H1 (cell line): ENCODE data around the gene NCCRP1. TPM values are rescaled to one million over a fixed set of nuclear protein-coding genes. Genes with fewer than 3 reads are reported as not detected.

Experiments used
- CTCF ChIA-PET: fragments of 300-600 bp; sonication (Branson Sonifier 250); formaldehyde crosslinking; loops from one replicate; lab custom pipeline; 2021; ENCODE audit not compliant: partially characterized antibody; lab: Charles Lee
- POLR2A ChIA-PET: fragments of 300-600 bp; sonication (Branson Sonifier 250); formaldehyde crosslinking; loops from one replicate; lab custom pipeline; 2021; ENCODE audit warnings: inconsistent platforms; ENCODE audit not compliant: partially characterized antibody; lab: Charles Lee
- DNase-seq, 2 experiments: peaks; one replicate each; pipeline versions ENCODE4 v3.0.0 to v3.0.0-alpha.2; 2010 to 2022; ENCODE audit warnings: low spot score in 2 of 2, low read depth in 1 of 2, mixed read lengths in 1 of 2
- FAIRE-seq: peaks from 2 replicates; lab custom pipeline; 2011; peaks lifted over from hg19 to GRCh38; lab: Jason Lieb, UNC
- H2AFZ ChIP-seq: 2 replicates; pipeline ENCODE4 v1.8.1; 2012; ENCODE audit warnings: low read length, inconsistent platforms
- H2AK5ac ChIP-seq: 2 replicates; pipeline ENCODE4 v1.6.1; 2013; ENCODE audit warnings: low read depth, low read length
- H2BK120ac ChIP-seq: replicated peaks from 2 replicates; pipeline ENCODE3; 2013; ENCODE audit warnings: low read depth, low read length, inconsistent platforms
- H2BK12ac ChIP-seq: 2 replicates; pipeline ENCODE4 v1.6.1; 2013; ENCODE audit warnings: low read depth, low read length
- H2BK15ac ChIP-seq: 2 replicates; pipeline ENCODE4 v1.6.1; 2013; ENCODE audit warnings: low read length
- H2BK20ac ChIP-seq: 2 replicates; pipeline ENCODE4 v1.6.1; 2013; ENCODE audit warnings: low read length
- H2BK5ac ChIP-seq: 2 replicates; pipeline ENCODE4 v1.6.1; 2013; ENCODE audit warnings: low read depth, low read length
- H3K14ac ChIP-seq: 2 replicates; pipeline ENCODE4 v1.6.1; 2013; ENCODE audit warnings: inconsistent platforms; ENCODE audit not compliant: insufficient read length
- H3K18ac ChIP-seq: 2 replicates; pipeline ENCODE4 v1.6.1; 2013; ENCODE audit warnings: low read length; ENCODE audit errors: extremely low read depth
- H3K23ac ChIP-seq: 2 replicates; pipeline ENCODE4 v1.6.1; 2013; ENCODE audit warnings: inconsistent platforms; ENCODE audit not compliant: insufficient read length
- H3K23me2 ChIP-seq: 2 replicates; pipeline ENCODE4 v1.6.1; 2013; ENCODE audit warnings: low read depth, low read length
- H3K27ac ChIP-seq: 2 replicates; pipeline ENCODE4 v1.6.1; 2011; ENCODE audit warnings: low read depth, low read length, inconsistent platforms
- H3K27me3 ChIP-seq, 4 experiments: replicated peaks in 1 of 4; 1 replicate in 1 of 4; 2 replicates in 3 of 4; pipeline versions ENCODE4 v1.6.1 to v1.8.1; 2011 to 2013; ENCODE audit warnings: low read length in 3 of 4, mild to moderate bottlenecking in 3 of 4, inconsistent platforms in 2 of 4, mixed read lengths in 2 of 4, moderate library complexity in 1 of 4; ENCODE audit not compliant: control insufficient read depth in 3 of 4, insufficient read depth in 3 of 4; ENCODE audit errors: extremely low read depth in 1 of 4
- H3K36me3 ChIP-seq, 4 experiments: 2 replicates each; pipeline versions ENCODE4 v1.6.1 to v1.8.1; 2011 to 2013; ENCODE audit warnings: mild to moderate bottlenecking in 4 of 4, low read length in 3 of 4, moderate library complexity in 2 of 4, control low read depth in 1 of 4, inconsistent platforms in 1 of 4; ENCODE audit not compliant: insufficient read depth in 4 of 4, control insufficient read depth in 2 of 4
- H3K4ac ChIP-seq: replicated peaks from 2 replicates; pipeline ENCODE3; 2013; ENCODE audit warnings: low read length, low read depth, mixed read lengths, inconsistent platforms; ENCODE audit not compliant: insufficient read length
- H3K4me1 ChIP-seq, 4 experiments: replicated peaks in 1 of 4; 1 replicate in 1 of 4; 2 replicates in 3 of 4; pipeline versions ENCODE4 v1.6.1 to v1.8.1; 2011 to 2013; ENCODE audit warnings: low read length in 3 of 4, inconsistent platforms in 2 of 4, mixed read lengths in 1 of 4; ENCODE audit not compliant: insufficient read depth in 4 of 4, control insufficient read depth in 3 of 4
- H3K4me2 ChIP-seq, 2 experiments: 2 replicates each; pipeline versions ENCODE4 v1.6.1 to v1.8.1; 2011 to 2013; ENCODE audit warnings: low read depth in 2 of 2, low read length in 2 of 2, control low read depth in 1 of 2, inconsistent platforms in 1 of 2, mild to moderate bottlenecking in 1 of 2; ENCODE audit not compliant: insufficient read depth in 1 of 2
- H3K4me3 ChIP-seq, 4 experiments: fragments of 200-600, 300-600 bp in 1 of 4; sonication (generic), shearing (Covaris generic), sonication (Bioruptor Twin) in 1 of 4; 2 replicates each; pipeline versions ENCODE4 v1.5.1 to v1.8.1; 2011 to 2016; ENCODE audit warnings: low read length in 4 of 4, low read depth in 3 of 4, control low read depth in 2 of 4, inconsistent platforms in 2 of 4, mild to moderate bottlenecking in 2 of 4, mixed read lengths in 1 of 4, moderate library complexity in 1 of 4; ENCODE audit not compliant: insufficient read depth in 2 of 4; ENCODE audit errors: extremely low read depth in 1 of 4
- H3K56ac ChIP-seq: replicated peaks from 2 replicates; pipeline ENCODE3; 2013; ENCODE audit warnings: low read depth, mild to moderate bottlenecking, mixed read lengths, low read length, inconsistent platforms; ENCODE audit not compliant: insufficient read length
- H3K79me1 ChIP-seq: 2 replicates; pipeline ENCODE4 v1.6.1; 2013; ENCODE audit warnings: low read depth, low read length, control low read depth
- H3K79me2 ChIP-seq, 2 experiments: 2 replicates each; pipeline versions ENCODE4 v1.6.1 to v1.8.1; 2012 to 2013; ENCODE audit warnings: low read length in 2 of 2, mild to moderate bottlenecking in 2 of 2, inconsistent platforms in 1 of 2; ENCODE audit not compliant: insufficient read depth in 2 of 2, control insufficient read depth in 1 of 2
- H3K9ac ChIP-seq, 4 experiments: replicated peaks in 1 of 4; 1 replicate in 1 of 4; 2 replicates in 3 of 4; pipeline versions ENCODE4 v1.6.1 to v1.8.1; 2011 to 2013; ENCODE audit warnings: low read depth in 3 of 4, low read length in 3 of 4, control low read depth in 2 of 4, mild to moderate bottlenecking in 2 of 4, moderate library complexity in 2 of 4, inconsistent platforms in 1 of 4; ENCODE audit errors: extremely low read depth in 1 of 4
- H3K9me3 ChIP-seq, 2 experiments: 2 replicates each; pipeline versions ENCODE4 v1.6.1 to v1.8.1; 2012 to 2013; ENCODE audit warnings: mild to moderate bottlenecking in 2 of 2, moderate library complexity in 2 of 2, control low read depth in 1 of 2, inconsistent platforms in 1 of 2, low read depth in 1 of 2, low read length in 1 of 2, mixed read lengths in 1 of 2; ENCODE audit not compliant: insufficient read depth in 2 of 2
- H4K20me1 ChIP-seq, 2 experiments: replicated peaks in 1 of 2; 2 replicates each; pipeline versions ENCODE3 to v1.8.1; 2011 to 2013; ENCODE audit warnings: inconsistent platforms in 2 of 2, low read length in 2 of 2, mild to moderate bottlenecking in 1 of 2; ENCODE audit not compliant: insufficient read depth in 2 of 2, control insufficient read depth in 1 of 2
- H4K5ac ChIP-seq: 2 replicates; pipeline ENCODE4 v1.6.1; 2013; ENCODE audit warnings: low read length, low read depth, mixed read lengths, inconsistent platforms; ENCODE audit not compliant: insufficient read length
- H4K8ac ChIP-seq: 2 replicates; pipeline ENCODE4 v1.8.0; 2013; ENCODE audit warnings: mild to moderate bottlenecking, moderate library complexity, low read length, inconsistent platforms; ENCODE audit not compliant: insufficient read depth; ENCODE audit errors: extremely low read depth
- H4K91ac ChIP-seq: replicated peaks from 2 replicates; pipeline ENCODE3; 2013; ENCODE audit warnings: low read length, mixed read lengths, inconsistent platforms; ENCODE audit not compliant: insufficient read length
- ASH2L ChIP-seq: fragments of 200-600, 300-600 bp; sonication (generic); IDR thresholded peaks from one replicate; pipeline ENCODE4 v1.7.1; 2017; ENCODE audit warnings: low read length
- ATF2 ChIP-seq: IDR thresholded peaks from 2 replicates; pipeline ENCODE4 v1.6.1; 2012; ENCODE audit warnings: low read length, inconsistent platforms
- CHD1 ChIP-seq: IDR thresholded peaks from 2 replicates; pipeline ENCODE4 v1.6.1; 2012; ENCODE audit warnings: low read depth, low read length, improper control_type of control experiment
- CREB1 ChIP-seq: IDR thresholded peaks from 2 replicates; pipeline ENCODE4 v1.6.1; 2012; ENCODE audit warnings: inconsistent platforms
- RXRA ChIP-seq: IDR thresholded peaks from 2 replicates; pipeline ENCODE4 v1.6.1; 2011; ENCODE audit warnings: low read depth, mild to moderate bottlenecking, low read length, moderate library complexity; ENCODE audit not compliant: insufficient read depth
- SP1 ChIP-seq: IDR thresholded peaks from 2 replicates; pipeline ENCODE4 v1.6.1; 2011; ENCODE audit warnings: low read depth, low read length
- SP2 ChIP-seq: IDR thresholded peaks from 2 replicates; pipeline ENCODE4 v1.6.1; 2012; ENCODE audit warnings: mild to moderate bottlenecking, low read length, inconsistent platforms
- WGBS, 2 experiments: shearing (Covaris generic) in 1 of 2; methylation state at CpG; one replicate each; pipeline versions ENCODE4 v1.1.6 to v1.1.7; 2013 to 2015; ENCODE audit warnings: low lambda C conversion rate in 2 of 2, mixed read lengths in 2 of 2, inconsistent platforms in 1 of 2, low coverage in 1 of 2, missing lambda C conversion rate in 1 of 2; ENCODE audit not compliant: insufficient replicate concordance in 2 of 2, insufficient coverage in 1 of 2, insufficient read length in 1 of 2; ENCODE audit errors: extremely low coverage in 1 of 2, missing lambda C conversion rate in 1 of 2; 5-methylcytosine and 5-hydroxymethylcytosine counted together
- polyA plus RNA-seq, 7 experiments: library from polyadenylated mRNA; depleted of rRNA in 3 of 7; stranded (reverse) in 5 of 7; unstranded in 2 of 7; fragments of >200 nt in 5 of 7; fragments of 200-250 nt in 2 of 7; gene quantifications; 1 replicate in 5 of 7; 2 replicates in 1 of 7; 4 replicates in 1 of 7; pipeline versions ENCODE4 v1.2.1 to v1.2.3, GENCODE V29; 2011 to 2013; ENCODE audit warnings: missing spikeins in 2 of 7, mixed read lengths in 2 of 7
- total RNA-seq: library from RNA; stranded (reverse); fragmentation: NEBNext Ultra II Directional; extraction: Animal tissue kit (Norgen Biotek cat#: 25700); gene quantifications from 2 replicates; pipeline ENCODE4 v1.2.1, GENCODE V29; 2021

The NCCRP1 gene
- total and polyA plus RNA-seq, 2 of the 8 experiments (the other 6 are each of a cell fraction or from before 2014, with no cell fraction given): 2.8 to 7.9 TPM

- CTCF ChIA-PET: interaction anchor here (0.6 to 2.8 kb wide), 7 partner anchors 12 to 759 kb away, joined by 3 to 7 read pairs (median 6); no protein-coding TSS in a partner anchor
- POLR2A ChIA-PET: interaction anchor here (0.6 to 1.6 kb wide), 5 partner anchors 14 to 158 kb away, joined by 3 to 6 read pairs (median 4); no protein-coding TSS in a partner anchor
Observed at GRCh38 chr19:39167461-39168257, 29.1 kb upstream of the NCCRP1 start.

More at GRCh38 chr19:39167461-39168257, 29.1 kb upstream of the NCCRP1 start:
- H3K18ac ChIP-seq: peak overlapping the region; percentile 64
- peak overlapping the region; percentile 43; the same call in 1 of the 2 replicates for H4K8ac ChIP-seq
- H3K14ac ChIP-seq: no peak overlapping the region
- H2AFZ ChIP-seq: no peak overlapping the region
- peak overlapping the region; percentile 54 for H2BK120ac ChIP-seq
- no peak for TF ChIP-seq RXRA
- 0 out of 2 replicates have a peak, but pooled peaks have one; percentile 43 for TF ChIP-seq SP1
- TF ChIP-seq CHD1: no peak
- peak; percentile 52 for TF ChIP-seq ASH2L
- no peak for TF ChIP-seq SP2
- no peak for TF ChIP-seq CREB1
- no peak for TF ChIP-seq ATF2
- no peak overlapping the region for H2BK20ac ChIP-seq
- H3K23ac ChIP-seq: no peak overlapping the region
- 80% methylated on average over 17 of the region's 25 CpGs; no CpG with 5 or more reads in 1 of the 2 experiments for WGBS, 2 experiments
- H3K79me2 ChIP-seq: peaks cover 0 to 11% of the 10 kb centered on the region in 2 experiments; a peak in 1 of 4 replicates
- H2BK15ac ChIP-seq: peak overlapping the region; percentile 97; the same call in 1 of the 2 replicates
- H3K9ac ChIP-seq: no peak overlapping the region
- peak overlapping the region; percentile 71; the same call in 1 of the 2 replicates for H2BK5ac ChIP-seq
- H3K4me3 ChIP-seq: no peak overlapping the region; a peak in 2 of 8 replicates
- peaks cover 0 to 5% (median 1%) of the 10 kb centered on the region in 4 experiments; a peak in 3 of 8 replicates for H3K36me3 ChIP-seq
- peaks cover 2 to 36% (median 16%) of the 10 kb centered on the region in 4 experiments for H3K4me1 ChIP-seq
- no peaks in the 10 kb centered on the region for H3K23me2 ChIP-seq
- no peaks in the 10 kb centered on the region for H3K27me3 ChIP-seq
- no peak overlapping the region for H3K56ac ChIP-seq
- peak overlapping the region; percentile 59 for H3K4ac ChIP-seq
- peaks cover 12% of the 10 kb centered on the region for H3K79me1 ChIP-seq
- no peak for FAIRE-seq
- H4K91ac ChIP-seq: no peak overlapping the region
- no peak for DNase-seq
- H4K5ac ChIP-seq: no peak overlapping the region
- H3K27ac ChIP-seq: 0 out of 2 replicates have a peak overlapping the region, but pooled peaks have one; percentile 14
- H3K4me2 ChIP-seq: peak overlapping the region in 1 of 2 experiments; percentile 53; a peak in 2 of 4 replicates
- H4K20me1 ChIP-seq: peaks cover 12 to 31% of the 10 kb centered on the region in 2 experiments
- H2BK12ac ChIP-seq: peak overlapping the region; percentile 87; the same call in 1 of the 2 replicates
- no peak overlapping the region for H2AK5ac ChIP-seq
- no peaks in the 10 kb centered on the region for H3K9me3 ChIP-seq
